C4-2B (cell line): ENCODE results near the gene CRYAB.

Source experiments
- ZFX ChIP-seq: fragments of 450-650 bp; IDR thresholded peaks from 2 replicates; pipeline ENCODE4 v1.6.1; 2017
- TF ChIP-seq, protein P1 (sequence below): fragments of 450-650 bp; conservative IDR thresholded peaks from 2 replicates; pipeline ENCODE4 v1.5.1; 2017; ENCODE audit warnings: mild to moderate bottlenecking

DNA sequence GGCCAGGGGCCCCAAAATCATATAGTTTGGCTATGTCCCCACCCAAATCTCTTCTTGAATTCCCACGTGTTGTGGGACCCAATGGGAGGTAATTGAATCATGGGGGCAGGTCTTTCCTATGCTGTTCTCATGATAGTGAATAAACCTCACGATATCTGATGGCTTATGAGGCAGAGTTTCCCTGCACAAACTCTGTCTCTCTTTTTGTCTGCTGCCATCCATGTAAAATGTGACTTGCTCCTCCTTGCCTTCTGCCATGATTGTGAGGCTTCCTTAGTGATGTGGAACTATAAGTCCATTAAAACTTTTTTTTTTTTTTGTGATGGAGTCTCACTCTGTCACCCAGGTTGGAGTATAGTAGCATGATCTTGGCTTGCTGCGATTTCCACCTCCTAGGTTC is 40.0 kb upstream of the CRYAB start:
- TF ChIP-seq, protein P1, sequence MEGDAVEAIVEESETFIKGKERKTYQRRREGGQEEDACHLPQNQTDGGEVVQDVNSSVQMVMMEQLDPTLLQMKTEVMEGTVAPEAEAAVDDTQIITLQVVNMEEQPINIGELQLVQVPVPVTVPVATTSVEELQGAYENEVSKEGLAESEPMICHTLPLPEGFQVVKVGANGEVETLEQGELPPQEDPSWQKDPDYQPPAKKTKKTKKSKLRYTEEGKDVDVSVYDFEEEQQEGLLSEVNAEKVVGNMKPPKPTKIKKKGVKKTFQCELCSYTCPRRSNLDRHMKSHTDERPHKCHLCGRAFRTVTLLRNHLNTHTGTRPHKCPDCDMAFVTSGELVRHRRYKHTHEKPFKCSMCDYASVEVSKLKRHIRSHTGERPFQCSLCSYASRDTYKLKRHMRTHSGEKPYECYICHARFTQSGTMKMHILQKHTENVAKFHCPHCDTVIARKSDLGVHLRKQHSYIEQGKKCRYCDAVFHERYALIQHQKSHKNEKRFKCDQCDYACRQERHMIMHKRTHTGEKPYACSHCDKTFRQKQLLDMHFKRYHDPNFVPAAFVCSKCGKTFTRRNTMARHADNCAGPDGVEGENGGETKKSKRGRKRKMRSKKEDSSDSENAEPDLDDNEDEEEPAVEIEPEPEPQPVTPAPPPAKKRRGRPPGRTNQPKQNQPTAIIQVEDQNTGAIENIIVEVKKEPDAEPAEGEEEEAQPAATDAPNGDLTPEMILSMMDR: no peak
- TF ChIP-seq ZFX: no peak
